Heart left ventricle (tissue), 16 donors: ENCODE results near the gene CCDC154. TPM values are rescaled to one million over a fixed set of nuclear protein-coding genes. Genes with fewer than 3 reads are reported as not detected.
A peak's percentile ranks its signal among the peaks of the same experiment; 100 is the strongest.
"Not testable (repeated sequence)": the region's sequence is repeated elsewhere in the genome, so short reads cannot be mapped to it uniquely, and the experiment has no call there.

Experiments used
- ATAC-seq, 4 donors: fragments of 200-7000 bp; cut with Tn5 transposase; one replicate each; pipeline ENCODE4 v1.9.1; 2020 to 2022; ENCODE audit warnings: moderate library complexity in 4 of 4, mild to moderate bottlenecking in 3 of 4, moderate number of reproducible peaks in 1 of 4
- DNase-seq, 5 donors: peaks; one replicate each; pipeline ENCODE4 v3.0.0-alpha.2; 2020
- H3K27ac ChIP-seq, 12 donors: fragments of 200-600 bp; sonication (generic) in 4 of 12; one replicate each; pipeline versions ENCODE4 v1.5.0 to v1.8.0; 2016 to 2022; ENCODE audit warnings: mild to moderate bottlenecking in 2 of 12
- H3K27me3 ChIP-seq, 9 donors: fragments of 200-600 bp; sonication (generic) in 2 of 9; one replicate each; pipeline versions ENCODE4 v1.5.1 to v1.8.0; 2016 to 2022; ENCODE audit warnings: mild to moderate bottlenecking in 3 of 9
- H3K36me3 ChIP-seq, 9 donors: fragments of 200-600 bp; sonication (generic) in 2 of 9; one replicate each; pipeline versions ENCODE4 v1.5.0 to v1.8.0; 2018 to 2022; ENCODE audit warnings: mild to moderate bottlenecking in 2 of 9
- H3K4me1 ChIP-seq, 12 donors: fragments of 200-600 bp; sonication (generic) in 4 of 12; one replicate each; pipeline versions ENCODE4 v1.5.0 to v1.8.0; 2016 to 2022; ENCODE audit warnings: mild to moderate bottlenecking in 3 of 12
- H3K4me3 ChIP-seq, 12 donors: fragments of 200-600 bp; sonication (generic) in 4 of 12; one replicate each; pipeline versions ENCODE4 v1.5.0 to v1.8.0; 2017 to 2022; ENCODE audit warnings: mild to moderate bottlenecking in 9 of 12, moderate library complexity in 4 of 12
- H3K9me3 ChIP-seq, 12 donors: fragments of 200-600 bp; sonication (generic) in 4 of 12; one replicate each; pipeline versions ENCODE4 v1.5.0 to v1.8.0; 2016 to 2022; ENCODE audit warnings: mild to moderate bottlenecking in 1 of 12
- CTCF ChIP-seq, 12 donors: fragments of 200-600 bp; sonication (generic) in 4 of 12; IDR thresholded peaks; one replicate each; pipeline versions ENCODE4 v1.5.0 to v1.8.0; 2018 to 2022; ENCODE audit warnings: antibody characterized with exemption in 12 of 12, mild to moderate bottlenecking in 5 of 12
- POLR2A ChIP-seq, 2 donors: fragments of 450-650 bp; IDR thresholded peaks; one replicate each; pipeline ENCODE4 v1.6.1; 2017; ENCODE audit warnings: antibody characterized with exemption in 2 of 2, mild to moderate bottlenecking in 2 of 2, moderate library complexity in 2 of 2
- WGBS, 4 donors: extraction: QIAGEN DNeasy Blood & Tissue Kit in 2 of 4; methylation state at CpG; one replicate each; pipeline versions ENCODE4 v1.1.5 to v1.1.7; 2013 to 2018; 5-methylcytosine and 5-hydroxymethylcytosine counted together
- intact Hi-C, 10 donors: fragments of 100-400 bp; cut with DNase I; formaldehyde crosslinking; loops; one replicate each; pipeline versions ENCODE4 v1.11.1 to v1.14.2; 2022
- polyA plus RNA-seq, 2 donors: library from polyadenylated mRNA; stranded (reverse); fragments of 200-250 nt; gene quantifications; one replicate each; pipeline ENCODE4 v1.2.3, GENCODE V29; 2013
- total RNA-seq, 9 donors: library from RNA; depleted of rRNA in 2 of 9; stranded (reverse); fragments of >200 nt in 2 of 9; fragmentation: NEBNext Ultra II Directional in 3 of 9; extraction: Animal tissue kit (Norgen Biotek cat#: 25700) in 3 of 9; gene quantifications; one replicate each; pipeline versions ENCODE4 v1.1.0 to v1.2.4, GENCODE V29; 2016 to 2023
- donor health status: ischemic (EF 13 %, LVEDD 7.1; RV severe dilation, severe dysfunction).
- donor health status: healthy with polysubstance abuse.
- donor health status: DM: no; HTN: yes; CAD: no.
- donor health status: DM: no; HTN: no; CAD: no.
- donor health status: ischemic (EF 25% LVEDD 6.9; RV normal size, moderate dysfunction).
- donor health status: ischemic (EF 25% LVEDD 5.7; RV mildly dilated, moderate dysfunction).
- donor health status: healthy.
- donor health status: DM: yes; HTN: yes; CAD: no.
- donor health status: ischemic (EF 35%, LVEDD 5.7; RV mildly dilated, moderate dysfunction).
- donor health status: nonischemic (EF 11% LVEDD 7.7; RV severe dilation, severe dysfunction).
- donor health status: DM: yes; HTN: yes; CAD: no.
- donor health status: PGD.
- donor health status: ischemic (EF 29% LVEDD 5.4; RV normal size, mild dysfunction).
- donor health status: nonischemic (EF 23%, LVEDD 6.1; RV moderate dilation, normal function).

CCDC154 gene
- total and polyA plus RNA-seq, 11 donors, result 0.14 to 1.5 (median 0.68) TPM; not detected in 2

GRCh38 chr16:1471569-1472194, 27.3 kb upstream of the CCDC154 start:
- 80 to 90% (median 87%) methylated on average over 26 of the region's 26 CpGs for WGBS, 4 donors

DNA sequence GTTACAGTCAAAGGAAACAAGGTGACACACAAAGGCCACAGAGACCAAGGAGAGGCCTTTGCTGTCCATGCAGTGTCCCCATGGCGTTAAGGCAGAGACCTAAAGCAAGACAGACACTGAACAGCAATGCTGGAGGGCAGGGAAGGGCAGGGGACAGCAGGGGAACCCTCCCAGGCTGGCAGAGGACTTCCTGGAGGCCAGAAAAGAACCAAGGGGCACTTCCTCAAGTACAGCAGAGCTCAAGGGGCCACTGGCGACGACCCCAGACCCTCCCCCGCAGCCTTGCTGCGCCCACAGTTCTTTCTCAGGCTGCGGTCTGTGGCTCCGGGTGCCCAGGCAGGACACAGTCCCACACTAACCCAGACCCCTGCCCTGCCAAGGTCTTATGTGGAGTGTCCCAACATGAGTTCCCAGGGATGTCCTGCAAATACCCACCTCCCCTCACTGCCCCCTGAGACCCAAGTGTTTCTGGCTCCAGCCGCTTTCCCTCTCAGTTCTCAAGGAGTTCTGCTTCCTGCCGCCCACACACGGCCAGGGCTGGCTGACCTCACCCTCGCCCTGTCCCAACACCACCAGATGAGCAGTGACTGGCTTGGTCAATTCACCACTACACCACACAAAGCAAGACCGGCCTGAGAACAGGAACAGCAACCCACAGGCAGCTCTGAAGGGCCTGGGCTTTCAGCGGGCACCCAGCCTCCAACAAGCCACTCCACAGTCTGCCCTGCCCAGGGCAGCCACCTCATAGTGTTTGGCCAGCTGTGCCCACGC, 26.3 kb upstream of the CCDC154 start:
- peak in 2 of 5 donors; percentile 63 to 68 for DNase-seq
- ATAC-seq, result peak in 3 of 4 donors; percentile 29 to 45 (median 33)
- Histone ChIP-seq H3K27ac (peak overlapping the region in 2 of 12 donors; percentile 10 to 90), H3K4me1 (peaks cover 0 to 50% (median 15%) of the 10 kb centered on the region in 12 donors), H3K9me3 (no peaks in the 10 kb centered on the region), H3K27me3 (no peaks in the 10 kb centered on the region), H3K4me3 (peak overlapping the region in 1 of 12 donors; percentile 28), H3K36me3 (peaks cover 0 to under 1% (median 0%) of the 10 kb centered on the region in 9 donors)
- TF ChIP-seq CTCF (IDR thresholded peaks at IDR 0.05) (no peak), POLR2A (IDR thresholded peaks at IDR 0.05) (no peak)
- WGBS, 4 donors, result 61 to 78% (median 67%) methylated on average over 8 to 14 of the region's 14 CpGs
- intact Hi-C loops, result loop anchor here in 1 of 10 donors (5.0 kb wide), 1 partner anchor 48 kb away; the partner anchor contains the start of gene UQCC4

More at GRCh38 chr16:1471569-1472194, 27.3 kb upstream of the CCDC154 start:
- Histone ChIP-seq H3K4me1 (peaks cover 0 to 54% (median 19%) of the 10 kb centered on the region in 12 donors), H3K27me3 (no peaks in the 10 kb centered on the region), H3K4me3 (peak overlapping the region in 1 of 12 donors; percentile 28), H3K9me3 (no peaks in the 10 kb centered on the region), H3K36me3 (no peaks in the 10 kb centered on the region), H3K27ac (peak overlapping the region in 1 of 12 donors; percentile 90)
- DNase-seq, result no peak
- intact Hi-C loops, result loop anchor here in 1 of 10 donors (5.0 kb wide), 1 partner anchor 49 kb away; the partner anchor contains the start of gene UQCC4
- ATAC-seq, result no peak
- TF ChIP-seq POLR2A (IDR thresholded peaks at IDR 0.05) (no peak), CTCF (IDR thresholded peaks at IDR 0.05) (no peak)

GRCh38 chr16:1469693-1470201, 25.4 kb upstream of the CCDC154 start:
- no peaks in the 10 kb centered on the region for H3K27me3 ChIP-seq
- no peaks in the 10 kb centered on the region for H3K9me3 ChIP-seq
- intact Hi-C loops, result loop anchor here in 2 of 10 donors (2.0 to 5.0 kb wide), 2 partner anchors 47 to 71 kb away; partner anchors contain the start of gene UQCC4 (in 1 of the 2)
- peaks cover 0 to 46% (median 12%) of the 10 kb centered on the region in 12 donors for H3K4me1 ChIP-seq
- peaks cover 0 to 9% (median 0%) of the 10 kb centered on the region in 9 donors for H3K36me3 ChIP-seq
- ATAC-seq (peak in 1 of 4 donors; percentile 23), DNase-seq (peak in 1 of 5 donors; percentile 48)
- WGBS, 4 donors, result 82 to 88% (median 83%) methylated on average over 20 of the region's 20 CpGs
- peak overlapping the region in 1 of 12 donors; percentile 28 for H3K4me3 ChIP-seq
- peak overlapping the region in 1 of 12 donors; percentile 90 for H3K27ac ChIP-seq
- TF ChIP-seq CTCF (IDR thresholded peaks at IDR 0.05), result no peak
- no peak for TF ChIP-seq POLR2A (IDR thresholded peaks at IDR 0.05)

- H3K27me3 ChIP-seq, ATAC-seq, H3K4me3 ChIP-seq, DNase-seq, H3K9me3 ChIP-seq: not testable (repeated sequence)
- intact Hi-C loops, result loop anchor here in 1 of 10 donors (2.0 kb wide), 1 partner anchor 72 kb away; no protein-coding TSS in a partner anchor
- Histone ChIP-seq H3K4me1 (peaks cover 0 to 44% (median 11%) of the 10 kb centered on the region in 12 donors), H3K36me3 (peaks cover 0 to 15% (median 3%) of the 10 kb centered on the region in 9 donors), H3K27ac (peak overlapping the region in 1 of 12 donors; percentile 90)
- WGBS, 4 donors, result 70 to 93% (median 78%) methylated on average over 5 of the region's 5 CpGs
Measured at GRCh38 chr16:1469141-1469540, 24.8 kb upstream of the CCDC154 start.
